Suprapubic skin (tissue), 4 donors: ENCODE measurements around the gene CSGALNACT2. TPM values are rescaled to one million over a fixed set of nuclear protein-coding genes. Genes with fewer than 3 reads are reported as not detected.
"Not testable (repeated sequence)": the region's sequence is repeated elsewhere in the genome, so short reads cannot be mapped to it uniquely, and the experiment has no call there.

Source experiments
- DNase-seq, 2 donors: peaks; one replicate each; pipeline ENCODE4 v3.0.0-alpha.2; 2019; ENCODE audit warnings: low spot score in 2 of 2
- H3K27ac ChIP-seq: fragments of 200-600 bp; sonication (generic); one replicate; pipeline ENCODE4 v1.5.1; 2019
- H3K27me3 ChIP-seq: fragments of 200-600 bp; sonication (generic); one replicate; pipeline ENCODE4 v1.5.1; 2019
- H3K36me3 ChIP-seq: fragments of 200-600 bp; sonication (generic); one replicate; pipeline ENCODE4 v1.5.1; 2019
- H3K4me1 ChIP-seq: fragments of 200-600 bp; sonication (generic); one replicate; pipeline ENCODE4 v1.5.1; 2019
- H3K4me3 ChIP-seq: fragments of 200-600 bp; sonication (generic); one replicate; pipeline ENCODE4 v1.5.1; 2019; ENCODE audit warnings: mild to moderate bottlenecking
- H3K9me3 ChIP-seq: fragments of 200-600 bp; sonication (generic); one replicate; pipeline ENCODE4 v1.5.1; 2019
- EP300 ChIP-seq: sonication (generic); formaldehyde crosslinking; IDR thresholded peaks from one replicate; pipeline ENCODE4 v1.6.1; 2017; ENCODE audit warnings: antibody characterized with exemption
- POLR2A ChIP-seq, 2 donors: fragments of 450-650 bp; IDR thresholded peaks; one replicate each; pipeline ENCODE4 v1.6.1; 2017; ENCODE audit warnings: antibody characterized with exemption in 2 of 2, mild to moderate bottlenecking in 2 of 2, moderate library complexity in 2 of 2
- POLR2AphosphoS5 ChIP-seq, 3 donors: sonication (generic); formaldehyde crosslinking; IDR thresholded peaks; one replicate each; pipeline ENCODE4 v1.6.1; 2017; ENCODE audit warnings: antibody characterized with exemption in 3 of 3
- WGBS: methylation state at CpG from one replicate; pipeline ENCODE4 v1.1.5; 2018; 5-methylcytosine and 5-hydroxymethylcytosine counted together
- total RNA-seq, 4 donors: library from RNA; depleted of rRNA; stranded (reverse); fragments of >200 nt; gene quantifications; one replicate each; pipeline ENCODE4 v1.1.0, GENCODE V29; 2016
- TF ChIP-seq, protein P1 (sequence below), 2 donors: fragments of 200-600 bp in 1 of 2; fragments of 450-650 bp in 1 of 2; sonication (generic) in 1 of 2; IDR thresholded peaks; one replicate each; pipeline ENCODE4 v1.5.1; 2016 to 2019; ENCODE audit warnings: antibody characterized with exemption in 2 of 2, mild to moderate bottlenecking in 1 of 2, moderate library complexity in 1 of 2

Gene CSGALNACT2
- total RNA-seq, 4 donors from 2014 or later, result 10.1 to 15.5 (median 13.9) TPM

DNA sequence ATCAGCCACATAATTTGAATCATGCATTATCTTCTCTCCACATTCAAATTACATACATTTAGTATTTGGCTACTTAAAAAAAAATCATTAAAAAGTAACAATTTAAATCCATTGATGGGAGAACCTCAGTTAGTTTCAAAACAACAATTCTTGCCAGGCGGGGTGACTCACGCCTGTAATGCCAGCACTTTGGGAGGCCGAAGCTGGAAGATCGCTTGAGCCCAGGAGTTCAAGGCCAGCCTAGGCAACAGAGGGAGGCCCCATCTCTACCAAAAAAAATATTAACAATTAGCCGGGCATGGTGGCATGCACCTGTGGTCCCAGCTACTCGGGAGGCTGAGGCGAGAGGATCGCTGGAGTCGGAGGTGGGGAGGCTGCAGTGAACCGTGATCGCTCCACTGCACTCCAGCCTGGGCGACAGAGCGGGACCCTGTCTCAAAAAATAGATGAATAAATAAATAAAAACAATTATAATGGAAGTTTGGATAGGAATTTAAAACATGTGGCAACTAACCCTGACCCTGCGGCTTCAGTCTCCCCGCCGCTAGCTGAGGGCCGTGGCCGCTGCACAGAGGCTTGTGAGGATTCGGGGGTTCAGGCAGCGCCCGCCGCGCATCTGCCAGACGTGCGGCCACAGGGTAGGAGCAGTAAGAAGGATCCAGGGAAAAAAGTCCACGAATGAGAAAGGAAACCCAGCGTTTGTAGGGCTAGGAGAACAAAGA lies 1.1 kb upstream of the CSGALNACT2 start:
- H3K4me1 ChIP-seq, result peaks cover 36% of the 10 kb centered on the region
- no peaks in the 10 kb centered on the region for H3K9me3 ChIP-seq
- 36% methylated on average over 27 of the region's 27 CpGs for WGBS
- H3K4me3 ChIP-seq, result peak overlapping the region; percentile 76
- no peak for DNase-seq
- H3K27ac ChIP-seq, result peak overlapping the region; percentile 91
- no peaks in the 10 kb centered on the region for H3K27me3 ChIP-seq
- TF ChIP-seq, protein P1, sequence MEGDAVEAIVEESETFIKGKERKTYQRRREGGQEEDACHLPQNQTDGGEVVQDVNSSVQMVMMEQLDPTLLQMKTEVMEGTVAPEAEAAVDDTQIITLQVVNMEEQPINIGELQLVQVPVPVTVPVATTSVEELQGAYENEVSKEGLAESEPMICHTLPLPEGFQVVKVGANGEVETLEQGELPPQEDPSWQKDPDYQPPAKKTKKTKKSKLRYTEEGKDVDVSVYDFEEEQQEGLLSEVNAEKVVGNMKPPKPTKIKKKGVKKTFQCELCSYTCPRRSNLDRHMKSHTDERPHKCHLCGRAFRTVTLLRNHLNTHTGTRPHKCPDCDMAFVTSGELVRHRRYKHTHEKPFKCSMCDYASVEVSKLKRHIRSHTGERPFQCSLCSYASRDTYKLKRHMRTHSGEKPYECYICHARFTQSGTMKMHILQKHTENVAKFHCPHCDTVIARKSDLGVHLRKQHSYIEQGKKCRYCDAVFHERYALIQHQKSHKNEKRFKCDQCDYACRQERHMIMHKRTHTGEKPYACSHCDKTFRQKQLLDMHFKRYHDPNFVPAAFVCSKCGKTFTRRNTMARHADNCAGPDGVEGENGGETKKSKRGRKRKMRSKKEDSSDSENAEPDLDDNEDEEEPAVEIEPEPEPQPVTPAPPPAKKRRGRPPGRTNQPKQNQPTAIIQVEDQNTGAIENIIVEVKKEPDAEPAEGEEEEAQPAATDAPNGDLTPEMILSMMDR (IDR thresholded peaks at IDR 0.05), result no peak
- TF ChIP-seq EP300, result no peak
- TF ChIP-seq POLR2A (IDR thresholded peaks at IDR 0.05), result no peak
- no peak for TF ChIP-seq POLR2AphosphoS5 (IDR thresholded peaks at IDR 0.05)
- H3K36me3 ChIP-seq, result no peaks in the 10 kb centered on the region

DNA sequence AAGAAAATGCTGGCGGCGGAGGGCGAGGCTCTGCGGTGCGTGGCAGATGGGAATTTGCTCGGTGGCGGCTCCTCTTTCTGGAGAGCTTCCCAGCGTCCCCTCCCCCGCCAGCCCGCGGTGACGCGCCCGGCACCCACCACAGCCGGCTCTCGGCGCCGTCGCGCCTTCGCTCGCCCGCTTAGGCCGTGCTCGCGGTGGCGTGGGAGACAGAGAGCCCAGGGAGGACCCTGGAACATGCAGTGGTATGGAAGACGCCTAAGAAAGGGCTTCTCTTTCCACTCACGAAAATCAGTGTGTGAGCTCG lies 576 bp upstream of the CSGALNACT2 start:
- no peak for DNase-seq
- peaks cover 36% of the 10 kb centered on the region for H3K4me1 ChIP-seq
- H3K4me3 ChIP-seq, result peak overlapping the region; percentile 76
- H3K27me3 ChIP-seq, result no peaks in the 10 kb centered on the region
- WGBS, result 0% methylated on average over 28 of the region's 30 CpGs
- no peaks in the 10 kb centered on the region for H3K9me3 ChIP-seq
- H3K27ac ChIP-seq, result peak overlapping the region; percentile 91
- TF ChIP-seq POLR2A (IDR thresholded peaks at IDR 0.05) (no peak), POLR2AphosphoS5 (IDR thresholded peaks at IDR 0.05) (no peak), EP300 (no peak)
- TF ChIP-seq, protein P1 (IDR thresholded peaks at IDR 0.05), result no peak
- H3K36me3 ChIP-seq, result no peaks in the 10 kb centered on the region

DNA sequence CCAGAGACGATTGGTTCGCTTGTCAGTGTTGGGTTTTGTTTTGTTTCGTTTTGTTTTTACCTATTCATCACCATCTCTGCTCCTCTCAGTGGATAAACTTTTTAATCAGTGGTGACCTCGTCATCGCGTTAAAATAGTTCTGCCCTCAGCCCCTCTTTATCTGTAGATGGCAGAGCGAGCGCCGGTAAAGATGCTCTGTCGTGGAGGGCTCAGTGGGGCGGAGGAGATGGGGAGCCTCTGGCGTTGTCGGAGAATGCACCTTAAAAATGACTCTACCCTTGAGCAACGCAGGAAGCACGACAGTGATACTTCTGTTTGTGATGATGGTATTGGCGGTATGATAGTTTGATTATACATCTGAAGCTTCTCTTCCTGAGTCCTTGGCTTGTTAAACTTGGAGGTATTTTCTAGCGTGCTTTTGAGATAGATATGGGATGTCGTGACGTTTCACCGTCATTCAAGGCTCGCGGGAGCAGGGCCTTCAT lies 554 bp downstream of the CSGALNACT2 start:
- 0% methylated on average over 19 of the region's 22 CpGs for WGBS
- H3K9me3 ChIP-seq, result no peaks in the 10 kb centered on the region
- H3K27ac ChIP-seq, result peak overlapping the region; percentile 91
- no peaks in the 10 kb centered on the region for H3K27me3 ChIP-seq
- H3K4me1 ChIP-seq, result peaks cover 36% of the 10 kb centered on the region
- TF ChIP-seq POLR2AphosphoS5 (IDR thresholded peaks at IDR 0.05), result no peak
- TF ChIP-seq, protein P1 (IDR thresholded peaks at IDR 0.05), result no peak
- TF ChIP-seq EP300, result no peak
- peak overlapping the region; percentile 76 for H3K4me3 ChIP-seq
- DNase-seq, result no peak
- no peaks in the 10 kb centered on the region for H3K36me3 ChIP-seq

DNA sequence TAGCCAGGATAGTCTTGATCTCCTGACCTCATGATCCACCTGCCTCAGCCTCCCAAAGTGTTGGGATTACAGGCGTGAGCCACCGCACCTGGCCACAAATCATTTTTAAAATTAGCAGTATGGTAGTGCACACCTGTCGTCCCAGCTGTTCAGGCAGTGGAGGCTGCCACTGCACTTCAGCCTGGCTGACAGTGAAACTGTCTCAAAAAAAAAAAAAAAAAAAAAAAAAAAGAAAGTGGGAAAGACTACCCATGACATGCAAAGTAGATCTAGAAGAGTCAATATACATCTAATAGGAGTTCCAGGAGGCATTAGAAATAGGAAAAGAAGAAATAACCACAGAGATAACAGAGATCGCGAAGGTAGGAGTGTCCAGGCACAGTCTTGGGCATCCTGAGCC lies 3.2 kb downstream of the CSGALNACT2 start:
- TF ChIP-seq EP300 (no peak), POLR2A (IDR thresholded peaks at IDR 0.05) (no peak), POLR2AphosphoS5 (IDR thresholded peaks at IDR 0.05) (no peak)
- TF ChIP-seq, protein P1 (IDR thresholded peaks at IDR 0.05), result no peak
- no peak overlapping the region for H3K4me3 ChIP-seq
- WGBS, result 90% methylated on average over 5 of the region's 5 CpGs
- no peak for DNase-seq
- no peaks in the 10 kb centered on the region for H3K9me3 ChIP-seq
- H3K4me1 ChIP-seq, result peaks cover 35% of the 10 kb centered on the region
- no peaks in the 10 kb centered on the region for H3K36me3 ChIP-seq
- H3K27ac ChIP-seq, result no peak overlapping the region
- H3K27me3 ChIP-seq, result no peaks in the 10 kb centered on the region

DNA sequence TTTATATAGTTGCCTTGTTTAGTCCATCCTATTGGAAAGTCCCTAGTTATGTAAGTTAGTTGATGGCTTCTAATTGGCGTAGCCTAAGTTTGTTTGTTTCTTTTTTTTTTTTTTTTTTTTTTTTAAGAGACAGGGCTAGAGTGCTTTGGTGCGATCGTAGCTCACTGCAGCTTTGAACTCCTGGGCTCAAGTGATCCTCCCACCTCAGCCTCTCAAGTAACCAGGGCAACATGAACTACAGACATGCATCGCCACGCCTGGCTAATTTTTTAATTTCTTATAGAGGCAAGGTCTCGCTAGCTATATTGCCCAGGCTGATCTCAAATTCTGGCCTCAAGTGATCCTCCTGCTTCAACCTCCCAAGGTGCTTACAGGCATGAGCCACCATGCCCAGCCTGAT lies 7.1 kb downstream of the CSGALNACT2 start:
- Histone ChIP-seq H3K27me3 (no peaks in the 10 kb centered on the region), H3K4me1 (peaks cover 7% of the 10 kb centered on the region), H3K36me3 (no peaks in the 10 kb centered on the region), H3K27ac (no peak overlapping the region), H3K4me3 (no peak overlapping the region), H3K9me3 (no peaks in the 10 kb centered on the region)
- TF ChIP-seq EP300 (no peak), POLR2AphosphoS5 (IDR thresholded peaks at IDR 0.05) (no peak)
- 89% methylated on average over 6 of the region's 6 CpGs for WGBS
- no peak for DNase-seq

DNA sequence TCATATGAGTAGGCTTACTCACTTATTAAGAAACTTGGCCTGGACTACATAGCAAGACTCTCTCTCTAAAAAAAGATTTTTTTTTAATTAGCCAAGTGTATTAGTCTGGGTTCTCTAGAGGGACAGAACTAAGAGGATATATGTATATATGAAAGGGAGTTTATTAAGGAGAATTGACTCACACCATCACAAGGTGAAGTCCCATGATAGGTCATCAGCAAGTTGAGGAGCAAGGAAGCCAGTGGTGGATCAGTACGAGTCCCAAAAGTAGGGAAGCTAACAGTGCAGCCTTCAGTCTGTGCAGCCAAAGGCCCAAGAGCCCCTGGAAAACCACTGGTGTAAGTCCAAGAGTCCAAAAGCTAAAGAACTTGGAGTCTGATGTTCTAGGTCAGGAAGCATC lies 7.7 kb downstream of the CSGALNACT2 start:
- not testable (repeated sequence) for H3K9me3 ChIP-seq, H3K36me3 ChIP-seq, H3K27ac ChIP-seq, H3K27me3 ChIP-seq, H3K4me3 ChIP-seq, H3K4me1 ChIP-seq, DNase-seq
- 100% methylated on average over 1 of the region's 1 CpG for WGBS
